IgD-negative memory B cell (primary cell): Measurements from ENCODE around the gene AMPH. TPM values are rescaled to one million over a fixed set of nuclear protein-coding genes. Genes with fewer than 3 reads are reported as not detected.

Source experiments
- H3K27ac Mint-ChIP-seq, 3 donors: one replicate each; pipeline ENCODE4 v1.8.0; 2020 to 2022; ENCODE audit warnings: mild to moderate bottlenecking in 3 of 3, mixed read lengths in 3 of 3, moderate library complexity in 1 of 3
- H3K27me3 Mint-ChIP-seq: one replicate; pipeline ENCODE4 v1.8.0; 2021; ENCODE audit warnings: mixed read lengths
- H3K36me3 Mint-ChIP-seq: one replicate; pipeline ENCODE4 v1.8.0; 2020; ENCODE audit warnings: mild to moderate bottlenecking, mixed read lengths
- H3K4me1 Mint-ChIP-seq, 3 donors: one replicate each; pipeline ENCODE4 v1.8.0; 2020 to 2022; ENCODE audit warnings: mixed read lengths in 3 of 3, mild to moderate bottlenecking in 1 of 3
- H3K4me3 Mint-ChIP-seq, 4 donors: one replicate each; pipeline ENCODE4 v1.8.0; 2020 to 2022; ENCODE audit warnings: mild to moderate bottlenecking in 4 of 4, mixed read lengths in 4 of 4, moderate library complexity in 3 of 4
- H3K9me3 Mint-ChIP-seq, 3 donors: one replicate each; pipeline ENCODE4 v1.8.0; 2020 to 2021; ENCODE audit warnings: mixed read lengths in 3 of 3, mild to moderate bottlenecking in 1 of 3
- polyA plus RNA-seq: library from polyadenylated mRNA; unstranded; fragments of 300-500 nt; fragmentation: Illumina TruSeq; gene quantifications from one replicate; pipeline ENCODE4 v1.2.3, GENCODE V29; 2021

AMPH gene
- polyA plus RNA-seq, 1 donor from 2014 or later, result not detected

- Mint-ChIP-seq H3K27ac (no peak overlapping the region), H3K4me3 (no peak overlapping the region), H3K9me3 (peaks cover 0 to 2% (median 0%) of the 10 kb centered on the region in 3 donors), H3K27me3 (peaks cover 6% of the 10 kb centered on the region), H3K36me3 (no peaks in the 10 kb centered on the region), H3K4me1 (no peaks in the 10 kb centered on the region)
Measured at GRCh38 chr7:38539477-38540081, 91.6 kb downstream of the AMPH start.

GRCh38 chr7:38535073-38535472, 96.1 kb downstream of the AMPH start:
- peaks cover 0 to 11% (median 0%) of the 10 kb centered on the region in 3 donors for H3K4me1 Mint-ChIP-seq
- H3K9me3 Mint-ChIP-seq, result no peaks in the 10 kb centered on the region
- H3K27ac Mint-ChIP-seq, result no peak overlapping the region
- peaks cover 3% of the 10 kb centered on the region for H3K27me3 Mint-ChIP-seq
- H3K36me3 Mint-ChIP-seq, result no peaks in the 10 kb centered on the region
- H3K4me3 Mint-ChIP-seq, result no peak overlapping the region

GRCh38 chr7:38525857-38526256, 105.3 kb downstream of the AMPH start:
- Mint-ChIP-seq H3K9me3 (no peaks in the 10 kb centered on the region), H3K4me1 (peaks cover 0 to 6% (median 0%) of the 10 kb centered on the region in 3 donors), H3K27ac (no peak overlapping the region), H3K36me3 (peaks cover 2% of the 10 kb centered on the region), H3K27me3 (peaks cover 6% of the 10 kb centered on the region), H3K4me3 (no peak overlapping the region)

- H3K36me3 Mint-ChIP-seq, result peaks cover 2% of the 10 kb centered on the region
- no peaks in the 10 kb centered on the region for H3K9me3 Mint-ChIP-seq
- H3K27ac Mint-ChIP-seq, result no peak overlapping the region
- H3K4me3 Mint-ChIP-seq, result no peak overlapping the region
- no peaks in the 10 kb centered on the region for H3K4me1 Mint-ChIP-seq
- H3K27me3 Mint-ChIP-seq, result peaks cover 6% of the 10 kb centered on the region
Measured at GRCh38 chr7:38524786-38525185, 106.4 kb downstream of the AMPH start.

GRCh38 chr7:38520741-38521140, 110.4 kb downstream of the AMPH start:
- no peak overlapping the region for H3K27ac Mint-ChIP-seq

GRCh38 chr7:38518541-38518940, 112.6 kb downstream of the AMPH start:
- H3K4me1 Mint-ChIP-seq, result no peaks in the 10 kb centered on the region
- no peak overlapping the region for H3K4me3 Mint-ChIP-seq
- no peaks in the 10 kb centered on the region for H3K27me3 Mint-ChIP-seq
- H3K36me3 Mint-ChIP-seq, result no peaks in the 10 kb centered on the region
- peaks cover 4 to 16% (median 14%) of the 10 kb centered on the region in 3 donors for H3K9me3 Mint-ChIP-seq
- H3K27ac Mint-ChIP-seq, result no peak overlapping the region

More at GRCh38 chr7:38520741-38521140, 110.4 kb downstream of the AMPH start:
- Mint-ChIP-seq H3K36me3 (no peaks in the 10 kb centered on the region), H3K27me3 (no peaks in the 10 kb centered on the region), H3K4me1 (no peaks in the 10 kb centered on the region), H3K9me3 (peaks cover 0 to 11% (median 10%) of the 10 kb centered on the region in 3 donors), H3K4me3 (no peak overlapping the region)

GRCh38 chr7:38512704-38513103, 118.5 kb downstream of the AMPH start:
- Mint-ChIP-seq H3K27ac (no peak overlapping the region), H3K9me3 (peaks cover 4 to 16% (median 10%) of the 10 kb centered on the region in 3 donors), H3K4me3 (no peak overlapping the region), H3K27me3 (no peaks in the 10 kb centered on the region), H3K4me1 (no peaks in the 10 kb centered on the region), H3K36me3 (no peaks in the 10 kb centered on the region)

GRCh38 chr7:38512291-38512690, 118.9 kb downstream of the AMPH start:
- no peak overlapping the region for H3K4me3 Mint-ChIP-seq
- no peaks in the 10 kb centered on the region for H3K36me3 Mint-ChIP-seq
- no peaks in the 10 kb centered on the region for H3K27me3 Mint-ChIP-seq
- no peak overlapping the region for H3K27ac Mint-ChIP-seq
- H3K4me1 Mint-ChIP-seq, result no peaks in the 10 kb centered on the region
- H3K9me3 Mint-ChIP-seq, result peaks cover 4 to 14% (median 10%) of the 10 kb centered on the region in 3 donors

- no peaks in the 10 kb centered on the region for H3K4me1 Mint-ChIP-seq
- H3K36me3 Mint-ChIP-seq, result no peaks in the 10 kb centered on the region
- H3K27me3 Mint-ChIP-seq, result peaks cover 2% of the 10 kb centered on the region
- H3K27ac Mint-ChIP-seq, result no peak overlapping the region
- no peaks in the 10 kb centered on the region for H3K9me3 Mint-ChIP-seq
- H3K4me3 Mint-ChIP-seq, result no peak overlapping the region
Measured at GRCh38 chr7:38507384-38507783, 123.8 kb downstream of the AMPH start.

GRCh38 chr7:38506756-38507155, 124.4 kb downstream of the AMPH start:
- Mint-ChIP-seq H3K4me1 (no peaks in the 10 kb centered on the region), H3K36me3 (no peaks in the 10 kb centered on the region), H3K4me3 (no peak overlapping the region), H3K9me3 (no peaks in the 10 kb centered on the region), H3K27me3 (peaks cover 2% of the 10 kb centered on the region), H3K27ac (no peak overlapping the region)

GRCh38 chr7:38506004-38506403, 125.2 kb downstream of the AMPH start:
- H3K4me3 Mint-ChIP-seq, result no peak overlapping the region
- H3K4me1 Mint-ChIP-seq, result no peaks in the 10 kb centered on the region
- H3K27ac Mint-ChIP-seq, result no peak overlapping the region
- no peaks in the 10 kb centered on the region for H3K36me3 Mint-ChIP-seq
- H3K9me3 Mint-ChIP-seq, result no peaks in the 10 kb centered on the region
- H3K27me3 Mint-ChIP-seq, result peaks cover 2% of the 10 kb centered on the region

GRCh38 chr7:38504684-38505083, 126.5 kb downstream of the AMPH start:
- H3K27ac Mint-ChIP-seq, result no peak overlapping the region
- peaks cover 4% of the 10 kb centered on the region for H3K27me3 Mint-ChIP-seq
- H3K36me3 Mint-ChIP-seq, result no peaks in the 10 kb centered on the region
- H3K9me3 Mint-ChIP-seq, result no peaks in the 10 kb centered on the region
- no peaks in the 10 kb centered on the region for H3K4me1 Mint-ChIP-seq
- H3K4me3 Mint-ChIP-seq, result no peak overlapping the region

GRCh38 chr7:38502848-38503247, 128.3 kb downstream of the AMPH start:
- H3K4me3 Mint-ChIP-seq, result no peak overlapping the region
- no peaks in the 10 kb centered on the region for H3K36me3 Mint-ChIP-seq
- H3K9me3 Mint-ChIP-seq, result no peaks in the 10 kb centered on the region
- no peak overlapping the region for H3K27ac Mint-ChIP-seq
- H3K4me1 Mint-ChIP-seq, result no peaks in the 10 kb centered on the region
- H3K27me3 Mint-ChIP-seq, result peaks cover 6% of the 10 kb centered on the region

GRCh38 chr7:38502289-38502688, 128.9 kb downstream of the AMPH start:
- Mint-ChIP-seq H3K27me3 (peaks cover 6% of the 10 kb centered on the region), H3K36me3 (no peaks in the 10 kb centered on the region), H3K4me3 (no peak overlapping the region), H3K9me3 (no peaks in the 10 kb centered on the region), H3K27ac (no peak overlapping the region), H3K4me1 (no peaks in the 10 kb centered on the region)

GRCh38 chr7:38492010-38492409, 139.2 kb downstream of the AMPH start:
- H3K4me1 Mint-ChIP-seq, result no peaks in the 10 kb centered on the region
- H3K27me3 Mint-ChIP-seq, result peaks cover 4% of the 10 kb centered on the region
- no peak overlapping the region for H3K27ac Mint-ChIP-seq
- peaks cover 0 to 9% (median under 1%) of the 10 kb centered on the region in 3 donors for H3K9me3 Mint-ChIP-seq
- H3K36me3 Mint-ChIP-seq, result peaks cover 1% of the 10 kb centered on the region
- no peak overlapping the region for H3K4me3 Mint-ChIP-seq

GRCh38 chr7:38482521-38482920, 148.7 kb downstream of the AMPH start:
- Mint-ChIP-seq H3K9me3 (peaks cover 3 to 18% (median 17%) of the 10 kb centered on the region in 3 donors), H3K4me3 (no peak overlapping the region), H3K36me3 (peaks cover 7% of the 10 kb centered on the region)

More at GRCh38 chr7:38482521-38482920, 148.7 kb downstream of the AMPH start:
- no peaks in the 10 kb centered on the region for H3K4me1 Mint-ChIP-seq
- peaks cover 10% of the 10 kb centered on the region for H3K27me3 Mint-ChIP-seq
- H3K27ac Mint-ChIP-seq, result no peak overlapping the region
